Retinal pigment epithelial cell (primary cell): Measurements from ENCODE around the gene GJC1.

Experiments used
- DNase-seq: peaks from one replicate; pipeline ENCODE4 v3.0.0-alpha.2; 2010; ENCODE audit warnings: low read depth
- H3K4me3 ChIP-seq: 2 replicates; pipeline ENCODE4 v1.5.1; 2011; ENCODE audit warnings: mild to moderate bottlenecking, low read length, control low read depth, moderate library complexity
- CTCF ChIP-seq: conservative IDR thresholded peaks from 2 replicates; pipeline ENCODE4 v1.5.1; 2011; ENCODE audit warnings: low read depth, low read length, control low read depth, inconsistent platforms

The GJC1 gene

GRCh38 chr17:44793885-44794842 is 35.9 kb downstream of the GJC1 start:
- TF ChIP-seq CTCF = no peak
- no peak for DNase-seq
- no peak overlapping the region for H3K4me3 ChIP-seq

- DNase-seq = no peak
- H3K4me3 ChIP-seq = no peak overlapping the region
- TF ChIP-seq CTCF = no peak
Measured at GRCh38 chr17:44792276-44792675, 37.8 kb downstream of the GJC1 start.

- H3K4me3 ChIP-seq = no peak overlapping the region
- DNase-seq = no peak
- no peak for TF ChIP-seq CTCF
Measured at GRCh38 chr17:44788139-44788538, 41.9 kb downstream of the GJC1 start.

GRCh38 chr17:44787271-44787940 is 42.7 kb downstream of the GJC1 start:
- TF ChIP-seq CTCF = no peak
- H3K4me3 ChIP-seq = no peak overlapping the region
- DNase-seq = no peak

- no peak overlapping the region for H3K4me3 ChIP-seq
- no peak for TF ChIP-seq CTCF
- DNase-seq = no peak
Measured at GRCh38 chr17:44786551-44787081, 43.5 kb downstream of the GJC1 start.

GRCh38 chr17:44785921-44786320 is 44.2 kb downstream of the GJC1 start:
- no peak for DNase-seq
- TF ChIP-seq CTCF = no peak

More at GRCh38 chr17:44785921-44786320, 44.2 kb downstream of the GJC1 start:
- H3K4me3 ChIP-seq = no peak overlapping the region
